B cell (primary cell): ENCODE results near the gene RPS10. TPM values are rescaled to one million over a fixed set of nuclear protein-coding genes. Genes with fewer than 3 reads are reported as not detected.

Experiments used
- ATAC-seq: fragments of 200-7000 bp; cut with Tn5 transposase; one replicate; pipeline ENCODE4 v1.10.0; 2021; ENCODE audit warnings: low read depth, mild to moderate bottlenecking, moderate number of reproducible peaks, moderate library complexity
- CTCF ChIA-PET: fragments of 350-600 bp; sonication (Branson Sonifier 250); formaldehyde crosslinking; loops from one replicate; lab custom pipeline; 2021; ENCODE audit warnings: antibody characterized with exemption, inconsistent platforms; lab: Charles Lee
- POLR2A ChIA-PET: fragments of 350-600 bp; sonication (Branson Sonifier 250); formaldehyde crosslinking; loops from one replicate; lab custom pipeline; 2021; ENCODE audit warnings: antibody characterized with exemption; lab: Charles Lee
- DNase-seq: peaks from one replicate; pipeline ENCODE4 v3.0.0; 2013
- H2AFZ ChIP-seq: 2 replicates; pipeline ENCODE4 v1.6.1; 2012; ENCODE audit warnings: mild to moderate bottlenecking, low read depth, low read length; ENCODE audit not compliant: insufficient read depth, poor library complexity, severe bottlenecking
- H3K27ac ChIP-seq, 2 donors: 1 replicate in 1 of 2; 2 replicates in 1 of 2; pipeline ENCODE4 v1.5.1; 2012 to 2013; ENCODE audit warnings: low read length in 2 of 2, mild to moderate bottlenecking in 2 of 2, moderate library complexity in 1 of 2
- H3K27me3 ChIP-seq, 4 experiments: fragments of 200-600 bp in 1 of 4; sonication (generic) in 1 of 4; replicated peaks in 1 of 4; 1 replicate in 2 of 4; 2 replicates in 2 of 4; pipeline versions ENCODE4 v1.6.1 to v1.7.0; 2013 to 2016; ENCODE audit warnings: low read length in 3 of 4, mild to moderate bottlenecking in 2 of 4, mixed read lengths in 1 of 4, moderate library complexity in 1 of 4; ENCODE audit not compliant: insufficient read depth in 4 of 4, control insufficient read depth in 3 of 4; ENCODE audit errors: control extremely low read depth in 1 of 4
- H3K36me3 ChIP-seq, 2 experiments: replicated peaks in 1 of 2; 1 replicate in 1 of 2; 2 replicates in 1 of 2; pipeline versions ENCODE4 v1.6.1 to v1.7.1; 2013; ENCODE audit warnings: low read length in 1 of 2; ENCODE audit not compliant: insufficient read depth in 2 of 2, control insufficient read depth in 1 of 2; ENCODE audit errors: control extremely low read depth in 1 of 2, extremely low read depth in 1 of 2
- H3K4me1 ChIP-seq, 2 donors: fragments of 200-600 bp in 1 of 2; sonication (generic) in 1 of 2; 1 replicate in 1 of 2; 2 replicates in 1 of 2; pipeline versions ENCODE4 v1.5.1 to v1.6.1; 2013 to 2017; ENCODE audit warnings: low read length in 2 of 2; ENCODE audit not compliant: control insufficient read depth in 2 of 2, insufficient read depth in 2 of 2
- H3K4me2 ChIP-seq: replicated peaks from 2 replicates; pipeline ENCODE3; 2012; ENCODE audit warnings: mild to moderate bottlenecking, low read depth, low read length; ENCODE audit not compliant: poor library complexity, severe bottlenecking
- H3K4me3 ChIP-seq, 5 experiments: fragments of 200-600 bp in 1 of 5; sonication (generic) in 1 of 5; 1 replicate in 3 of 5; 2 replicates in 2 of 5; pipeline versions ENCODE4 v1.5.1 to v1.7.0; 2011 to 2016; ENCODE audit warnings: low read length in 4 of 5, mild to moderate bottlenecking in 4 of 5, low read depth in 2 of 5, control low read depth in 1 of 5, moderate library complexity in 1 of 5; ENCODE audit not compliant: insufficient read depth in 1 of 5; ENCODE audit errors: control extremely low read depth in 1 of 5, extremely low read depth in 1 of 5
- H3K79me2 ChIP-seq: fragments of 200-600 bp; sonication (generic); one replicate; pipeline ENCODE4 v1.6.0; 2016; ENCODE audit warnings: low read length; ENCODE audit not compliant: control insufficient read depth, insufficient read depth
- H3K9ac ChIP-seq: fragments of 200-600 bp; sonication (generic); 2 replicates; pipeline ENCODE4 v1.6.1; 2017; ENCODE audit warnings: mild to moderate bottlenecking, low read length, moderate library complexity
- H3K9me3 ChIP-seq, 3 donors: one replicate each; pipeline versions ENCODE4 v1.6.1 to v1.7.1; 2013; ENCODE audit warnings: low read length in 2 of 3; ENCODE audit not compliant: control insufficient read depth in 2 of 3, insufficient read depth in 1 of 3; ENCODE audit errors: control extremely low read depth in 1 of 3
- H4K20me1 ChIP-seq: 2 replicates; pipeline ENCODE4 v1.6.0; 2012; ENCODE audit warnings: mild to moderate bottlenecking, low read length; ENCODE audit not compliant: insufficient read depth, control insufficient read depth, poor library complexity, severe bottlenecking
- H3K27ac Mint-ChIP-seq: one replicate; pipeline ENCODE4 v1.8.0; 2021; ENCODE audit warnings: mixed read lengths
- H3K27me3 Mint-ChIP-seq: one replicate; pipeline ENCODE4 v1.8.0; 2021; ENCODE audit warnings: mixed read lengths
- H3K4me1 Mint-ChIP-seq: one replicate; pipeline ENCODE4 v1.8.0; 2021; ENCODE audit warnings: mixed read lengths
- H3K4me3 Mint-ChIP-seq: one replicate; pipeline ENCODE4 v1.8.0; 2021; ENCODE audit warnings: mixed read lengths
- H3K9me3 Mint-ChIP-seq: one replicate; pipeline ENCODE4 v1.8.0; 2022; ENCODE audit warnings: mixed read lengths; ENCODE audit not compliant: insufficient read depth
- EZH2 ChIP-seq: IDR thresholded peaks from 2 replicates; pipeline ENCODE4 v1.6.1; 2012; ENCODE audit warnings: borderline replicate concordance, low read depth, mild to moderate bottlenecking, moderate library complexity, low read length; ENCODE audit not compliant: insufficient read depth, poor library complexity, severe bottlenecking
- WGBS: methylation state at CpG from one replicate; pipeline ENCODE4 v1.1.5; 2013; ENCODE audit warnings: missing lambda C conversion rate; ENCODE audit not compliant: insufficient coverage; 5-methylcytosine and 5-hydroxymethylcytosine counted together
- intact Hi-C: fragments of 100-400 bp; cut with micrococcal nuclease; formaldehyde crosslinking; loops from one replicate; pipeline ENCODE4 v1.10.0; 2022
- polyA plus RNA-seq: library from polyadenylated mRNA; depleted of rRNA; stranded (reverse); fragments of >200 nt; gene quantifications from 2 replicates; pipeline ENCODE4 v1.2.3, GENCODE V29; 2012
- total RNA-seq, 2 donors: library from RNA; stranded (reverse); fragments of 120-200 nt in 1 of 2; gene quantifications; 1 replicate in 1 of 2; 2 replicates in 1 of 2; pipeline versions ENCODE4 v1.2.3 to v1.2.4, GENCODE V29; 2013 to 2022
- TF ChIP-seq, protein P1 (sequence below): fragments of 200-600 bp; IDR thresholded peaks from one replicate; pipeline ENCODE4 v1.8.0; 2022; ENCODE audit warnings: antibody characterized with exemption, mild to moderate bottlenecking

RPS10 gene
- total and polyA plus RNA-seq, 2 donors (not counting 1 experiment from before 2014, with no cell fraction given), result 2,707 to 6,226 TPM

DNA sequence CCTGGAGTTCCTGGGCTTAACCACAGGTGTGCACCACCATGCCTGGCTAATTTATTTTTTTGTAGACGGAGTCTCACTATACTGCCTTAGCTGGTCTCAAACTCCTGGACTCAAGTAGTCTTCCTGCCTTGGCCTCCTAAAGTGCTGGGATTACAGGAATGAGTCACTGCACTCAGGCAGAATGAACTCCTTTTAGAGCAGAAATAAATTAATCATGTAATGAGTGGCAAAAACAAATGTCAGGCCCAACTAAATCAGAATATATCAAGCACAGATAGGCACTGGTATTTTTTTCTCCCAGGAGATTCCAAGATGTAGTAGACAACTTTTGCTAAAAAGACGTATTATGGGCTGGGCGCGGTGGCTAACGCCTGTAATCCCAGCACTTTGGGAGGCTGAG lies 2.6 kb downstream of the RPS10 start:
- Histone ChIP-seq H3K4me2 (no peak overlapping the region), H3K27me3 (no peaks in the 10 kb centered on the region), H3K27ac (no peak overlapping the region)

DNA sequence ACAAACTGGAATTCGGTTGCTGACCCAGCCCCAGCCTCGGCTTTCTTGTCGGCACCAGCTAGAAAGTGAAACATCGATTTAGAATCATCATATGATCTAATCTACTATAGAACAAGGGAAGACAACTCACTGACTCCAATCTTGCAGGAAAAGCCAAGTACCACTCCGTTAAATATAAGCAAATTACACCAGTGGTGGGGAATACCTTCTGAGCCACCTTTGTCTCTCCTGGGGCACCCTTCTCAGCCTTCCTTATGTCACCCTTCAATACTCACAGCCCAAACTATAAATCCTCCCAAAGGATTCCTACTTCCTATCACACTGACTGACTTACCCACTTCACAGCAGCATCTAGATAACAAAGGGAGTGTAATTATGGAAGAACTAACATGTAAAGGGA lies 7.5 kb downstream of the RPS10 start:
- H2AFZ ChIP-seq, result no peak overlapping the region
- ATAC-seq (no peak), DNase-seq (no peak)
- no peaks in the 10 kb centered on the region for H3K9me3 Mint-ChIP-seq
- no peaks in the 10 kb centered on the region for H3K9me3 ChIP-seq
- no peak for TF ChIP-seq EZH2
- TF ChIP-seq, protein P1, sequence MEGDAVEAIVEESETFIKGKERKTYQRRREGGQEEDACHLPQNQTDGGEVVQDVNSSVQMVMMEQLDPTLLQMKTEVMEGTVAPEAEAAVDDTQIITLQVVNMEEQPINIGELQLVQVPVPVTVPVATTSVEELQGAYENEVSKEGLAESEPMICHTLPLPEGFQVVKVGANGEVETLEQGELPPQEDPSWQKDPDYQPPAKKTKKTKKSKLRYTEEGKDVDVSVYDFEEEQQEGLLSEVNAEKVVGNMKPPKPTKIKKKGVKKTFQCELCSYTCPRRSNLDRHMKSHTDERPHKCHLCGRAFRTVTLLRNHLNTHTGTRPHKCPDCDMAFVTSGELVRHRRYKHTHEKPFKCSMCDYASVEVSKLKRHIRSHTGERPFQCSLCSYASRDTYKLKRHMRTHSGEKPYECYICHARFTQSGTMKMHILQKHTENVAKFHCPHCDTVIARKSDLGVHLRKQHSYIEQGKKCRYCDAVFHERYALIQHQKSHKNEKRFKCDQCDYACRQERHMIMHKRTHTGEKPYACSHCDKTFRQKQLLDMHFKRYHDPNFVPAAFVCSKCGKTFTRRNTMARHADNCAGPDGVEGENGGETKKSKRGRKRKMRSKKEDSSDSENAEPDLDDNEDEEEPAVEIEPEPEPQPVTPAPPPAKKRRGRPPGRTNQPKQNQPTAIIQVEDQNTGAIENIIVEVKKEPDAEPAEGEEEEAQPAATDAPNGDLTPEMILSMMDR, result no peak
- peaks cover 3 to 64% of the 10 kb centered on the region in 2 experiments for H3K36me3 ChIP-seq
- intact Hi-C loops, result no loop called here
- H3K4me1 ChIP-seq, result peaks cover 0 to 4% of the 10 kb centered on the region in 2 donors
- H3K79me2 ChIP-seq, result peaks cover 10% of the 10 kb centered on the region
- no peak overlapping the region for H3K9ac ChIP-seq
- POLR2A ChIA-PET, result no interaction called here
- H3K4me3 Mint-ChIP-seq, result no peak overlapping the region
- peaks cover 6% of the 10 kb centered on the region for H3K4me1 Mint-ChIP-seq
- H3K27ac ChIP-seq, result no peak overlapping the region
- H3K27ac Mint-ChIP-seq, result no peak overlapping the region
- no peaks in the 10 kb centered on the region for H3K27me3 ChIP-seq
- CTCF ChIA-PET, result interaction anchor here (1.1 to 9.2 kb wide), 4 partner anchors 170 to 255 kb away, joined by 6 to 261 read pairs (median 61); partner anchors contain the start of gene SMIM29
- peaks cover 42% of the 10 kb centered on the region for H4K20me1 ChIP-seq
- H3K4me2 ChIP-seq, result no peak overlapping the region
- WGBS, result 96% methylated on average over 3 of the region's 5 CpGs
- H3K27me3 Mint-ChIP-seq, result no peaks in the 10 kb centered on the region
- no peak overlapping the region for H3K4me3 ChIP-seq

More for the DNA sequence above, 2.6 kb downstream of the RPS10 start:
- H2AFZ ChIP-seq, result no peak overlapping the region
- TF ChIP-seq, protein P1, result no peak
- no peak for TF ChIP-seq EZH2
- H3K4me1 Mint-ChIP-seq, result peaks cover 21% of the 10 kb centered on the region
- DNase-seq, result no peak
- H3K27ac Mint-ChIP-seq, result no peak overlapping the region
- H3K36me3 ChIP-seq, result peaks cover 2 to 53% of the 10 kb centered on the region in 2 experiments
- H3K9me3 ChIP-seq, result no peaks in the 10 kb centered on the region
- H3K27me3 Mint-ChIP-seq, result no peaks in the 10 kb centered on the region
- peaks cover 42% of the 10 kb centered on the region for H4K20me1 ChIP-seq
- peaks cover 10 to 23% of the 10 kb centered on the region in 2 donors for H3K4me1 ChIP-seq
- H3K79me2 ChIP-seq, result peaks cover 34% of the 10 kb centered on the region
- H3K9me3 Mint-ChIP-seq, result no peaks in the 10 kb centered on the region
- CTCF ChIA-PET, result interaction anchor here (1.1 to 4.2 kb wide), 3 partner anchors 8 to 227 kb away, joined by 3 to 30 read pairs (median 17); partner anchors contain the start of gene SMIM29
- ATAC-seq, result no peak
- no peak overlapping the region for H3K9ac ChIP-seq
- POLR2A ChIA-PET, result interaction anchor here (0.7 kb wide), 1 partner anchor 183 kb away, joined by 3 read pairs; no protein-coding TSS in a partner anchor
- WGBS, result 83% methylated on average over 1 of the region's 5 CpGs
- peak overlapping the region; percentile 27 for H3K4me3 Mint-ChIP-seq
- no peak overlapping the region for H3K4me3 ChIP-seq
- intact Hi-C loops, result no loop called here
